SK-N-SH treated with all-trans-retinoic acid at 6 μM for 48 hours (cell line): ENCODE results near the gene STPG3.

Experiments
- ATAC-seq: fragments of 200-7000 bp; cut with Tn5 transposase; 3 replicates; pipeline ENCODE4 v1.9.1; 2020; ENCODE audit warnings: mild to moderate bottlenecking, moderate library complexity
- ARNTL ChIP-seq: fragments of 450-650 bp; formaldehyde crosslinking; IDR thresholded peaks from 2 replicates; pipeline ENCODE4 v1.5.0; 2020; ENCODE audit warnings: low read depth, mild to moderate bottlenecking, moderate library complexity, borderline replicate concordance
- BACH2 ChIP-seq: fragments of 250-450 bp; sonication (Bioruptor Pico); IDR thresholded peaks from 2 replicates; pipeline ENCODE4 v1.9.0; 2021; ENCODE audit warnings: mild to moderate bottlenecking, borderline replicate concordance
- CREB5 ChIP-seq: fragments of 250-450 bp; sonication (Bioruptor Pico); IDR thresholded peaks from 2 replicates; pipeline ENCODE4 v1.5.1; 2020; ENCODE audit warnings: low read depth, mild to moderate bottlenecking, moderate library complexity
- CSDC2 ChIP-seq: fragments of 250-450 bp; sonication (Bioruptor Pico); IDR thresholded peaks from 2 replicates; pipeline ENCODE4 v1.5.0; 2020; ENCODE audit warnings: mild to moderate bottlenecking, moderate library complexity
- CSRNP3 ChIP-seq: fragments of 250-450 bp; sonication (Bioruptor Pico); IDR thresholded peaks from 2 replicates; pipeline ENCODE4 v1.5.1; 2021; ENCODE audit warnings: mild to moderate bottlenecking, moderate library complexity
- GLIS3 ChIP-seq: fragments of 250-450 bp; sonication (Bioruptor Pico); IDR thresholded peaks from 2 replicates; pipeline ENCODE4 v1.5.0; 2020; ENCODE audit warnings: mild to moderate bottlenecking, moderate library complexity
- ISL1 ChIP-seq: fragments of 250-450 bp; sonication (Bioruptor Pico); IDR thresholded peaks from 2 replicates; pipeline ENCODE4 v2.1.2; 2022; ENCODE audit warnings: mild to moderate bottlenecking, moderate library complexity
- OSR1 ChIP-seq: fragments of 250-450 bp; sonication (Bioruptor Pico); IDR thresholded peaks from 2 replicates; pipeline ENCODE4 v1.8.0; 2022; ENCODE audit warnings: moderate library complexity, mild to moderate bottlenecking, inconsistent platforms
- PATZ1 ChIP-seq: fragments of 250-450 bp; sonication (Bioruptor Pico); IDR thresholded peaks from 2 replicates; pipeline ENCODE4 v1.8.0; 2020; ENCODE audit warnings: mild to moderate bottlenecking, moderate library complexity, borderline replicate concordance
- POU6F1 ChIP-seq: fragments of 250-450 bp; sonication (Bioruptor Pico); IDR thresholded peaks from 2 replicates; pipeline ENCODE4 v1.8.0; 2021; ENCODE audit warnings: low read depth, mild to moderate bottlenecking, moderate library complexity, borderline replicate concordance
- PPARA ChIP-seq: fragments of 250-450 bp; sonication (Bioruptor Pico); IDR thresholded peaks from 2 replicates; pipeline ENCODE4 v1.5.0; 2020; ENCODE audit warnings: mild to moderate bottlenecking, borderline replicate concordance
- RARB ChIP-seq: fragments of 250-450 bp; sonication (Bioruptor Pico); IDR thresholded peaks from 2 replicates; pipeline ENCODE4 v1.8.0; 2021; ENCODE audit warnings: mild to moderate bottlenecking, moderate library complexity
- SNAI2 ChIP-seq: fragments of 250-450 bp; sonication (Bioruptor Pico); IDR thresholded peaks from 2 replicates; pipeline ENCODE4 v1.5.0; 2020; ENCODE audit warnings: mild to moderate bottlenecking, moderate library complexity
- TOX ChIP-seq: fragments of 250-450 bp; sonication (Bioruptor Pico); IDR thresholded peaks from 2 replicates; pipeline ENCODE4 v1.8.0; 2021; ENCODE audit warnings: mild to moderate bottlenecking, moderate library complexity, borderline replicate concordance
- TSHZ2 ChIP-seq: fragments of 250-450 bp; sonication (Bioruptor Pico); IDR thresholded peaks from 2 replicates; pipeline ENCODE4 v1.5.0; 2020; ENCODE audit warnings: mild to moderate bottlenecking, moderate library complexity
- ZC3H10 ChIP-seq: fragments of 250-450 bp; sonication (Bioruptor Pico); IDR thresholded peaks from 2 replicates; pipeline ENCODE4 v1.5.1; 2021; ENCODE audit warnings: mild to moderate bottlenecking, moderate library complexity
- ZFP3 ChIP-seq: fragments of 250-450 bp; sonication (Bioruptor Pico); IDR thresholded peaks from 2 replicates; pipeline ENCODE4 v1.5.0; 2020; ENCODE audit warnings: mild to moderate bottlenecking, moderate library complexity
- ZNF565 ChIP-seq: fragments of 450-650 bp; formaldehyde crosslinking; conservative IDR thresholded peaks from 2 replicates; pipeline ENCODE4 v1.5.0; 2020; ENCODE audit warnings: low read depth, mild to moderate bottlenecking, moderate library complexity
- ZNF70 ChIP-seq: fragments of 450-650 bp; formaldehyde crosslinking; IDR thresholded peaks from 2 replicates; pipeline ENCODE4 v1.5.0; 2020; ENCODE audit warnings: mild to moderate bottlenecking, moderate library complexity

Gene STPG3

GRCh38 chr9:137229903-137230704 lies 21.0 kb upstream of the STPG3 start (continued):
- no peak for TF ChIP-seq ZFP3 (CRISPR knock-in tag)
- TF ChIP-seq SNAI2: no peak

GRCh38 chr9:137230705-137231371 lies 20.2 kb upstream of the STPG3 start, which contains the start of gene SLC34A3:
Gene SLC34A3, plus strand, starts transcription at chr9:137230901. Its CDS starts 802 bp downstream, at chr9:137231703.
- TF ChIP-seq PPARA (CRISPR knock-in tag): no peak
- no peak for ATAC-seq

GRCh38 chr9:137231372-137232039 lies 19.6 kb upstream of the STPG3 start:
- ATAC-seq: no peak
- TF ChIP-seq BACH2 (CRISPR knock-in tag) (no peak), RARB (no peak), ISL1 (CRISPR knock-in tag) (no peak), CREB5 (CRISPR knock-in tag) (no peak), TOX (CRISPR knock-in tag) (no peak), OSR1 (CRISPR knock-in tag) (no peak), CSRNP3 (CRISPR knock-in tag) (no peak), ARNTL (CRISPR knock-in tag) (no peak)

GRCh38 chr9:137232101-137232500 lies 19.0 kb upstream of the STPG3 start:
- TF ChIP-seq OSR1 (CRISPR knock-in tag): no peak
- no peak for TF ChIP-seq CREB5 (CRISPR knock-in tag)
- no peak for TF ChIP-seq TOX (CRISPR knock-in tag)
- no peak for TF ChIP-seq ISL1 (CRISPR knock-in tag)
- TF ChIP-seq POU6F1 (CRISPR knock-in tag): no peak
- TF ChIP-seq CSDC2: no peak
- TF ChIP-seq ZC3H10 (CRISPR knock-in tag): no peak
- no peak for TF ChIP-seq ZFP3 (CRISPR knock-in tag)
- no peak for TF ChIP-seq SNAI2
- TF ChIP-seq PATZ1: no peak
- TF ChIP-seq ZNF565 (CRISPR knock-in tag): no peak
- no peak for TF ChIP-seq GLIS3 (CRISPR knock-in tag)
- no peak for TF ChIP-seq BACH2 (CRISPR knock-in tag)
- no peak for TF ChIP-seq CSRNP3 (CRISPR knock-in tag)
- TF ChIP-seq TSHZ2 (CRISPR knock-in tag): no peak
- TF ChIP-seq ZNF70: no peak
- TF ChIP-seq PPARA (CRISPR knock-in tag): no peak
- no peak for ATAC-seq
